HG03432 (cell line): ENCODE results near the gene NUP214.
"Not testable (repeated sequence)": the region's sequence is repeated elsewhere in the genome, so short reads cannot be mapped to it uniquely, and the experiment has no call there.

Experiments
- ATAC-seq: cut with Tn5 transposase; IDR thresholded peaks from one replicate; pipeline ENCODE4 v1.9.1; 2021; ENCODE audit warnings: mild to moderate bottlenecking, moderate library complexity; ENCODE audit not compliant: unreplicated experiment

The NUP214 gene

GRCh38 chr9:131191032-131191431 lies 65.6 kb downstream of the NUP214 start:
- ATAC-seq = not testable (repeated sequence)

- ATAC-seq = no peak
Observed at GRCh38 chr9:131191857-131192256, 66.5 kb downstream of the NUP214 start.

GRCh38 chr9:131193051-131193450 lies 67.7 kb downstream of the NUP214 start:
- ATAC-seq = no peak

- no peak for ATAC-seq
Observed at GRCh38 chr9:131194762-131195161, 69.4 kb downstream of the NUP214 start.

GRCh38 chr9:131197160-131197911 lies 72.0 kb downstream of the NUP214 start:
- ATAC-seq = no peak

GRCh38 chr9:131198041-131198715 lies 72.8 kb downstream of the NUP214 start:
- no peak for ATAC-seq

GRCh38 chr9:131201856-131202255 lies 76.5 kb downstream of the NUP214 start:
- ATAC-seq = no peak

- no peak for ATAC-seq
Observed at GRCh38 chr9:131203431-131204218, 78.2 kb downstream of the NUP214 start.

GRCh38 chr9:131204285-131204684 lies 78.9 kb downstream of the NUP214 start:
- ATAC-seq = no peak

GRCh38 chr9:131206495-131206894 lies 81.1 kb downstream of the NUP214 start:
- ATAC-seq = no peak

GRCh38 chr9:131211920-131212319 lies 86.5 kb downstream of the NUP214 start:
- not testable (repeated sequence) for ATAC-seq

- ATAC-seq = no peak
Observed at GRCh38 chr9:131214286-131214856, 89.0 kb downstream of the NUP214 start.

- ATAC-seq = no peak
Observed at GRCh38 chr9:131214876-131215275, 89.5 kb downstream of the NUP214 start.

- no peak for ATAC-seq
Observed at GRCh38 chr9:131216806-131217205, 91.4 kb downstream of the NUP214 start.

GRCh38 chr9:131217331-131218031 lies 92.1 kb downstream of the NUP214 start:
- no peak for ATAC-seq

- no peak for ATAC-seq
Observed at GRCh38 chr9:131218370-131218769, 93.0 kb downstream of the NUP214 start.

- ATAC-seq = no peak
Observed at GRCh38 chr9:131220485-131220884, 95.1 kb downstream of the NUP214 start.

- no peak for ATAC-seq
Observed at GRCh38 chr9:131222460-131222859, 97.1 kb downstream of the NUP214 start.

GRCh38 chr9:131226226-131226625 lies 100.8 kb downstream of the NUP214 start:
- no peak for ATAC-seq

- no peak for ATAC-seq
Observed at GRCh38 chr9:131227112-131227958, 101.9 kb downstream of the NUP214 start.
